Esophagus squamous epithelium (tissue), 5 donors: ENCODE data around the gene TNIK. TPM values are rescaled to one million over a fixed set of nuclear protein-coding genes. Genes with fewer than 3 reads are reported as not detected.

Source experiments
- DNase-seq: peaks from one replicate; lab custom pipeline; 2025; lab: John Stamatoyannopoulos, UW
- H3K27ac ChIP-seq, 4 donors: fragments of 200-600 bp; sonication (generic); one replicate each; pipeline ENCODE4 v1.5.1; 2016 to 2019; ENCODE audit warnings: mild to moderate bottlenecking in 1 of 4
- H3K27me3 ChIP-seq, 4 donors: fragments of 200-600 bp; sonication (generic); 1 replicate in 3 of 4; 2 replicates in 1 of 4; pipeline versions ENCODE4 v1.5.1 to v1.6.0; 2017 to 2021; ENCODE audit warnings: antibody characterized with exemption in 1 of 4
- H3K36me3 ChIP-seq, 3 donors: fragments of 200-600 bp; sonication (generic); one replicate each; pipeline ENCODE4 v1.5.1; 2016 to 2019
- H3K4me1 ChIP-seq, 3 donors: fragments of 200-600 bp; sonication (generic); one replicate each; pipeline ENCODE4 v1.5.1; 2017 to 2019
- H3K4me3 ChIP-seq, 4 donors: fragments of 200-600 bp; sonication (generic); 1 replicate in 3 of 4; 2 replicates in 1 of 4; pipeline ENCODE4 v1.5.1; 2016 to 2019; ENCODE audit warnings: mild to moderate bottlenecking in 2 of 4, moderate library complexity in 1 of 4
- H3K9me3 ChIP-seq, 3 donors: fragments of 200-600 bp; sonication (generic); one replicate each; pipeline ENCODE4 v1.5.1; 2016 to 2019
- POLR2A ChIP-seq, 4 donors: fragments of 450-650 bp; IDR thresholded peaks; one replicate each; pipeline ENCODE4 v1.6.1; 2017; ENCODE audit warnings: antibody characterized with exemption in 4 of 4, mild to moderate bottlenecking in 4 of 4, moderate library complexity in 3 of 4
- WGBS, 2 donors: methylation state at CpG; one replicate each; pipeline ENCODE4 v1.1.5; 2018; 5-methylcytosine and 5-hydroxymethylcytosine counted together
- intact Hi-C: fragments of 100-400 bp; cut with DNase I; formaldehyde crosslinking; loops from one replicate; pipeline ENCODE4 v1.15.0; 2022
- total RNA-seq, 4 donors: library from RNA; depleted of rRNA; stranded (reverse); fragments of >200 nt; gene quantifications; one replicate each; pipeline ENCODE4 v1.1.0, GENCODE V29; 2016
- TF ChIP-seq, protein P1 (sequence below), 6 experiments: fragments of 450-650 bp in 4 of 6; fragments of 200-600 bp in 2 of 6; sonication (generic) in 2 of 6; IDR thresholded peaks; one replicate each; pipeline ENCODE4 v1.5.1; 2016 to 2019; ENCODE audit warnings: antibody characterized with exemption in 6 of 6, mild to moderate bottlenecking in 4 of 6, moderate library complexity in 4 of 6
- donor health status: DM: yes; HTN: yes; CAD: no.

The TNIK gene
- total RNA-seq, 4 donors from 2014 or later, result 2.2 to 11.6 (median 4.7) TPM

DNA sequence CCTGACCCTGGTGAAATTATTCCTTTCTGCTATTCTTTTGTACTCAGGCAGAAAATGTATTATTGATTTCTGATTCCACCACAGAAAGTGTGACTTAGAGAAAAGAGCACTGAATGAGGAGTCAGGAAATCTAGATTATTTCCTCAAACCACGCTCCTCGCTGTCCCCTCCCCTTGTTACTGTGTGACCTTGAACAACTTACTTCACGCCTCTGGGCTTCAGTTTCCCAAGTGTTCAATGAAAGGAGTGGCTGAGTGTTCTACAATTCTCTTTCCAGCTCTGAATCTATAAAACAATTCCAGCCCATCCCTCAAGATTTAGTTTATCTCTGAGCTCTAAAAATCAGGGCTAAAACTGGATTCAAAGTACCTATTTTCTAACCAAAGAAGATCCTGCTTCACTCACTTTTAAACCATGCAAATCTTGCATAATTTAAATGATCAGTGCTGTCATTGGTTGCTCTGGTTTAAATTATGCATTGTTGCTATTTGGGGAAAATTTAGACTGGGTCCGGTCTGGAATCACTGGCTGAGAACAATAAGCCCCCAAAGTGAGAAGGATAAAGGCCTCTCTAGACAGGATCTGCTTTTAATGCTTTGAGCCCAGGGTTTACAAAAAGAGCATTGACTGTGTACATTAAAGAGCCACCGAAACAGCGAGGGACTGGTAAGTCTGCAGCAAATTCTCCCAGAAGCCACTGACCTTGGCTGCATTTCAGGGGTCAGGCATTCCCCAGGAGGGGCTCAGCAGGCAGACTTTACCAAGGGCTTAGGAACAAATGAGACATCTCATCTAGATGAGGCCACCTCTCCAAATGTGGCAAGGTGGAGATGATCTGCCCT lies 3.2 kb downstream of the TNIK start:
- Histone ChIP-seq H3K4me3 (peak overlapping the region in 1 of 4 donors; percentile 96), H3K27me3 (peaks cover 0 to 11% (median 0%) of the 10 kb centered on the region in 4 donors), H3K27ac (peak overlapping the region in 2 of 4 donors; percentile 26 to 87), H3K4me1 (peaks cover 5 to 59% (median 9%) of the 10 kb centered on the region in 3 donors), H3K36me3 (no peaks in the 10 kb centered on the region), H3K9me3 (no peaks in the 10 kb centered on the region)
- TF ChIP-seq, protein P1, sequence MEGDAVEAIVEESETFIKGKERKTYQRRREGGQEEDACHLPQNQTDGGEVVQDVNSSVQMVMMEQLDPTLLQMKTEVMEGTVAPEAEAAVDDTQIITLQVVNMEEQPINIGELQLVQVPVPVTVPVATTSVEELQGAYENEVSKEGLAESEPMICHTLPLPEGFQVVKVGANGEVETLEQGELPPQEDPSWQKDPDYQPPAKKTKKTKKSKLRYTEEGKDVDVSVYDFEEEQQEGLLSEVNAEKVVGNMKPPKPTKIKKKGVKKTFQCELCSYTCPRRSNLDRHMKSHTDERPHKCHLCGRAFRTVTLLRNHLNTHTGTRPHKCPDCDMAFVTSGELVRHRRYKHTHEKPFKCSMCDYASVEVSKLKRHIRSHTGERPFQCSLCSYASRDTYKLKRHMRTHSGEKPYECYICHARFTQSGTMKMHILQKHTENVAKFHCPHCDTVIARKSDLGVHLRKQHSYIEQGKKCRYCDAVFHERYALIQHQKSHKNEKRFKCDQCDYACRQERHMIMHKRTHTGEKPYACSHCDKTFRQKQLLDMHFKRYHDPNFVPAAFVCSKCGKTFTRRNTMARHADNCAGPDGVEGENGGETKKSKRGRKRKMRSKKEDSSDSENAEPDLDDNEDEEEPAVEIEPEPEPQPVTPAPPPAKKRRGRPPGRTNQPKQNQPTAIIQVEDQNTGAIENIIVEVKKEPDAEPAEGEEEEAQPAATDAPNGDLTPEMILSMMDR (IDR thresholded peaks at IDR 0.05), result no peak
- no peak for TF ChIP-seq POLR2A (IDR thresholded peaks at IDR 0.05)
- 84 to 87% methylated on average over 6 of the region's 6 CpGs for WGBS, 2 donors
- no peak for DNase-seq
- intact Hi-C loops, result no loop called here

DNA sequence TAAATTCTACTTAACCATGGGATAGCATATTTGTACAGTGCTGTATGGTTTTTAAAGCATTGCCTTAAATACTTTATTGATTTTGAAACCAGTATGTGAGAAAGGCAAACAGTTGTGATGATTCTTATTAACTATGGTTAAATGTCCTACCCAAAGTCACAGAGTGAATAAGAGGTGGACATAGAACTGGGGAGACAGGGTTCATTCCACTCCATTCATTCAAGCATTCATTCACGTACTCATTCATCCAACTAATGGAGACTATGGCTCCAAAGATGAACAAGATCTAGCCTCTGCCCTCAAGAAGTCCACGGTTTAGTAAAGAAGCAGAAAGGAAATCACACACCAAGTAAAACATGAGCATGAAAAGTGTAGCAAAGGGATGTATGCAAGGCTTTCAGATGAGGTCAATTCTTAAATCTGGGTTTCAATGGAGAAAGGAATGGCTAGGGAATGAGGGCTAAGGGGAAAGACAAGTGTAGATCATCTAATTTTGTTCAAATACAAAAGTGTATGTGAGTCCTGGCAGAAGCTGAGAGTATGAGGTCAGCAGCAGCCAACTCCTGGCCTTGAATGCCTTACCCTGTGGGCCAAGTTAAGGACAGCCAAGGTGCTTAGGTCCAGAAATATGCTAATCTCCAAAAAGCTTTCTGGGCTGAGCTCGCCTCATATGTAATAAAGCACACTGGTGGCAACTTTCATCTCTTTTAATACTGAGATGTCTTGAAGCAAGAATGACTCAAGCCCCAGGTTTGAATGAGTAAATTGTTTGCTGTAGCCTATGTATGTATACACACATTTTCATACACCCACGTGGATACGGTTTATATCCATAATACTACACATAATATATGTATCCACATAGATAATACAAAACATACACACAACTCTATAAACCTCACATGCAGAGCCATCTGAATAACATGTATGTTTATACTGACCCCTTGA lies 4.3 kb downstream of the TNIK start:
- TF ChIP-seq, protein P1 (IDR thresholded peaks at IDR 0.05), result no peak
- TF ChIP-seq POLR2A (IDR thresholded peaks at IDR 0.05), result no peak
- no peak for DNase-seq
- intact Hi-C loops, result no loop called here
- Histone ChIP-seq H3K27me3 (peaks cover 0 to 9% (median 0%) of the 10 kb centered on the region in 4 donors), H3K4me3 (no peak overlapping the region), H3K9me3 (no peaks in the 10 kb centered on the region), H3K4me1 (peaks cover 5 to 50% (median 9%) of the 10 kb centered on the region in 3 donors), H3K36me3 (no peaks in the 10 kb centered on the region), H3K27ac (no peak overlapping the region)
- WGBS, 2 donors, result 26 to 39% methylated on average over 5 of the region's 5 CpGs

DNA sequence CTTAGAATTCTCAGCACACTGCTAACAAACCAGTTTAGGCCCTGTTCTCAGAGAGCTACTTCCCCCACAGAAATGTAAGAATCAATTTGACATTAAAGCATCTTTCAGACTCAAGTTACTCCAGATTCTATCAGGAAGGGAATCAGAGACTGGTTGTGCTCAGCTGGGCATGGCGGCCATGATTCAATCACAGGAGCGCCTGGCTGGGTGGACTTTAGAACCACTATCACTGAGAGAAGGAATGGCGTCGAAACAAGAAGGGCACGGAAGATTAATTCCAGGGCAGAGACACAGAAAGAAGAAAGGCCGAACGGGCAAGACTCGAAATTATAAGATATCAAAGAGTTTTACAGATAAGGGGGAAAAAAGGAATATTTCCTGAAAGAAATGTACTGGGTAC lies 6.2 kb downstream of the TNIK start:
- H3K4me1 ChIP-seq, result peaks cover 5 to 33% (median 9%) of the 10 kb centered on the region in 3 donors
- WGBS, 2 donors, result 94% methylated on average over 8 of the region's 8 CpGs
- H3K4me3 ChIP-seq, result no peak overlapping the region
- H3K27ac ChIP-seq, result no peak overlapping the region
- no peaks in the 10 kb centered on the region for H3K27me3 ChIP-seq
- no peaks in the 10 kb centered on the region for H3K9me3 ChIP-seq
- TF ChIP-seq POLR2A (IDR thresholded peaks at IDR 0.05), result no peak
- TF ChIP-seq, protein P1 (IDR thresholded peaks at IDR 0.05), result no peak
- H3K36me3 ChIP-seq, result no peaks in the 10 kb centered on the region
- intact Hi-C loops, result no loop called here
- no peak for DNase-seq

DNA sequence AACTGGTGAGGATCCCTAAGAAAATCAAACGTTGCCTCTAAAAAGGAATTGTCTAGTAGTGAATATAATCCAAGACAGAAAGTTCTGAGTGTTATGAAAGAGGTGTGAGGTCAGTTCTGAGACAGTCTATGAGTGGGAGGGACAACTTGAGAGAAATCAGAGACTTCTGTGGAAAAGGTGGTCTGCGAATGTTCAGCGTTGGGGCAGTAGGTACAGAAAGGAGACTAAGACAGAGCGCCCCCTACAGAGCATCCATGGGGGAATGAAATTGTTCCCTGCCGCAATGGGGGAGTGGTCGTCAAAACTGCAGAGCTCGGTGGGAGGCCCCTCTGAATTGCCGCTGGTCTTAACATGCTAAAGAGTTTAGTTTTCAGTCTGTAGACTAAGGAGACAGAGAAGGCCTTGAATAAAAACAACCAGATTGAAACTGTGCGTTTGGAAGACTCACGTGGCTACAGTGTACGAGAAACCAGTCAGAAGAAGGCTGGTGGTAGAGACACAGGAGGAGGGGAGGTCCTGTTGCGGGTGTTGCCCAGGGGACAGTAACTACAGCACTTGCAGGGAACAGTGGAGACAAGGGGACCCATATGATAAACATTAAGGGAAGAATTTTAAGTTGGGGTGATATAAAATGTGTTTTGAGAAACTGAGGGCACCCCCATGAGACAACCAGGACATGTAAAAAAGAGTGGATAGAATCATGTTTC lies 6.9 kb downstream of the TNIK start:
- H3K4me3 ChIP-seq, result no peak overlapping the region
- DNase-seq, result no peak
- WGBS, 2 donors, result 78 to 80% methylated on average over 12 of the region's 12 CpGs
- no peak overlapping the region for H3K27ac ChIP-seq
- peaks cover 4 to 26% (median 5%) of the 10 kb centered on the region in 3 donors for H3K4me1 ChIP-seq
- H3K27me3 ChIP-seq, result no peaks in the 10 kb centered on the region
- TF ChIP-seq, protein P1 (IDR thresholded peaks at IDR 0.05), result no peak
- no peak for TF ChIP-seq POLR2A (IDR thresholded peaks at IDR 0.05)
- no peaks in the 10 kb centered on the region for H3K9me3 ChIP-seq
- intact Hi-C loops, result no loop called here
- no peaks in the 10 kb centered on the region for H3K36me3 ChIP-seq
